ENCODE measurements around the gene KLF7.
A peak's percentile ranks its signal among the peaks of the same experiment; 100 is the strongest.

The KLF7 gene

DNA sequence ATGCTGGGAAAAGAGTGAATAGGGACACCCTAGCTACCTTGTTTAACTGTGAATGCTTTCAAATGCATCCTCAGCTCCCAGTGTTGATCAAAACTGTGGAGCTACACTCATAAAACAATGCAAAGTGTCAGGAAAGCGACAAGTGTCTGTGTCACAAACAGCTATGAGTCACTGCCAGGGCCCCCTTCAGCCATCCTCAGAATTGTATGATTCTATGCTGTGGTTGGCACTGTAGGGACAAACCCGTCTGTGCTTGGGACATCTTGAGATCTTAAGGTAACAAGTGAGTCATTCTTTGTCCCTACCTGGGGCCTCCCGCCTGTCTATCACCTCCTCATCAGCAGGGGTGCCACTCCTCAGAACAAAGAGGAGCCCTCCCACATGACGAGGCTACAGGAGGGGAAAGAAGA is 42.4 kb downstream of the KLF7 start:
- no peak for DNase-seq

DNA sequence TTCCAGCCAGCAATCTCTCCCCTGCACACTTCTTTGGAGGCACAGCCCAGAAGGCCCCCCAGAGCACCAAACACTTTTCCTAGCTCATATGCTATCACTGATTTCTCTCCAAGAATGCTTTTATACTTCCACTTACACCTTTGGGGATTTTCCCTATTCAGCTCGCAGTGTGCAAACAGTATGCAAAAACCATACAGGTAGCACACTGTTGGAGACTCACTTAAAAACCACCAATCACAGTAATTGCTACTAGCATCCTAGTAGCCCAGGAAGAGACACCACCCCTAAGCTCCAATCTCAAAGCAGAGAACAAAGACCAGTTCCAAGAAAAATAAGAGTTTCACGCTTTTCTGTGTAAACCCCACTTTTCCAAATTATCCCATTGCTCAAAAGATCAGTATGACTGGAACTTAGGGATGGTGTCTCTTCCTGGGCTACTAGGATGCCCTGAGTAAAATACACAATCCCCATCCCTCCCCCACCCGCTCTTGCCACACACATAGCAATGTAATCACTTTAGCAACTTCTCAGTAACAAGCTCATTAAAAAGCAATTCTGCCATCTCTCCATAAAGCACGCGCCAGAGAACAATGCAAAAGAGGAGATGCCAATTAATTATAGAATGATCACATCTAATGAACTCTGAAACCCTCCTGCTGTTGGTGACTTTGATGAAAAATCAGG is 43.0 kb downstream of the KLF7 start:
- no peak for DNase-seq

DNA sequence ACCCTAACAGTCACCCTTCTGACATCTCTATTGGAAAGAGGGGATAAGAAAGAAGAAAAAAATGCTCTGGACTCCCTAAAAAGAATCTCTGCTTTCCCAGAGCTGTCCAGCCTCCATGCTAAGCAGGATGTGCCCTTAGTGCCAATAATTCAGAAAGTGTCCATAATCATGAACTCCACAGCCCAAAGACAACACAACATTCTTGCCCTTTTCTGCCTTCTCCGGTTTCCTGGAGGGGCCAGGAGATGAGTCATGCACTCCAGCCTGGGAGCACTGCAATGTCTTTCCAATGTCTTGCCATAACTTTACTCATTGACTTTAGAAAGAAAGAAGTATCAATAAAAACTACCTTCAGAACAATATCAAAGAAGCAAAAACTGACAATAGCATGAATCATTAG is 44.0 kb downstream of the KLF7 start:
- no peak for DNase-seq

DNA sequence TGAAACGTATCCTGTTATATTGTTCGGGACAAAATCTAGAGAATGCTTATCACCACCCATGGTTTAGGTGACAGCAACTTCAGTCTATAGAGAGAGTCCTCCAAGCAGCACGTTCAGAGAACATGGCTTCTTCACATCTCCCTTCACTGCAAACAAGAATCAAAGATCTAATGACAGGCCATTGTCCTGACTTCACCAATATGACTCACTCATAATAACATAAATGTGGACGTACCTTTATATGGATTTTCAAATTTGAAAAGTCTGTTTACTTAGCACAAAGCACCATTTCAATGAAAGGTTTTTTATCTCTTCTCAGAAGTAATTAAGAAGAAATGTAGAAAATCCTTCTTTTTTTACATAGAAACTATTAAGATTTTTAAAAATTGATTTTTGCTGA is 46.7 kb downstream of the KLF7 start:
- DNase-seq, result no peak

DNA sequence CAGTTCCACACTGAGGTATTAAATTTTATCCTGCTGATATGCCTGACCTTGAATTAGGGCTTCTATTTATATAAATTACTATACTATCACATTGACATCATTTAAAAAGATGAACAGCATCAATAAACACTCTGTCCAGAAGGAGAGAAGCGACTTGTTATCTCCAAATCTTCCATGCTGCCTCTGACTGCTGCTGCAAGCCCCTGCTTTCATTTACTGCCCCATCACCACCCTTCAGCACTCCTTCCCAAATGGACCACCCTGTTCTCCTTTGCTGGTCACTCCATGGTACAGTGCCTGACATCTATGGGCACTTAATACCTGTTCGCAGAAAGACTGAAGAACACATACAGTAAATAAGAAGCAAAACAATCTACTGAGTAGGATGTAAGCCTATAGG is 48.1 kb downstream of the KLF7 start:
- DNase-seq, result no peak

DNA sequence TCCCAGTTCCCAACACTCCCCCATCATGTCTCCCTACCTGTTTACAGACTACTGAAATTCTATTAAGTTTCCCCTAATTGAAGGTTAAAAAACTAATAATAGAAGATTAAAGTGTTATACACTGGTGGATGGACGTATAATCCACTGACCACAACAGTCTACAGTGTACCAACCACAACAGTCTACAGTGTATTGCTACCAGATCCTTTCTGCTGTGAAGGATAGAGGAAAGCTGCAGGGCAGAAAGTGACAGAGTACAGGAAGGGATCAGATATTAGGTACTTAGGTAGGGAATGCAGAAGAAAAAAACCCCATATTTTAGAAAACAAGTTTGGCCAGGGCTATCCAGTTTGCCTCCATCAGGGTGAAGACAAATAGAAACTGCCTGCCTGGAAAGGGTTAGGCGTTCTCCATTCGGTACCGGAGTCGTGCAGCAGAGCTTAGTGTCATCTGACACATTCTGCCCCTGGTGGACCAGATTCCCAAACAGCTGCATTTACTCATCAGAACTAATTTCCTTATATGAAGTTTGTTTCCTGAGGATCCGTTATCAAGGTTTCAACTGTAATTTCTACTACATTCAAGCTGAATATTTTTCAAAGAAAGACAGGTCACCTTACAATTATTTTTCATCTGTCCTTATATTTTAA is 49.9 kb downstream of the KLF7 start:
- no peak for DNase-seq

DNA sequence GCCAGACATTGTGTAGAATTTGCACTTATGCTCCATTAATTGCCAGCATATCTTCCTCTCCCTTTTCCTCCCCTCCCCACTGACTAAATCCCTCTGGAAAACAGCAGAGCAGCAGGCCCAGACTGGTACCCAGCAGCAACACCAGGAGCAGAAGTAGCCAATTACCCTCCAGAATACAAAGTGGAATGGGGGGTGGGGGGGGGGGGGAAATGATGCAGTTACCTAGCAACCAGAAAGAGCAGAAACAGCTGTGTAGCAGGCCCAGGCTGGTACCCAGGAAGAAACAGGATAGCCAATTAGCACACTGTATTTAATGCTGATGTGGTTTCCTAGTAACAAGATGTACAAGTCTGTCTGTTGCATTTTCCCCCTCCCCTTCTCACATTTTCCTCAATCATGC is 52.3 kb downstream of the KLF7 start:
- no peak for DNase-seq

DNA sequence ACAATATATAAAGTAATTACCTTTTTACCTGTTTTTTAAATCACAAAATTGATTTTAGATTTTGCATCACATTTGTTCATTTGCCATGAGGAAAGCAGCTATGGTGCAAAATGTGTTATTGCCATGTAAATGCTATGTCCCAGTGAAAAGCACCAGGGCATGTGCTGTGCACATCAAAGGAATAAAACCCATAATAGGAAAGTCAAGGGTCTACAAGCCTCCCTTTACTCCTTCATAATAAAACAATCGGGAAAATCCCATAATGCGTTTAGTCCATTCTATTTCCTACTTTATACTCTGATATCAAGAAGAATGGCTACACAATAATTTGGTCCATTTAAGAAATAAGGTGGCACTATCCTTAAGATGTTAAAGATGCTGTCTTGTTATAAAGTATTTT is 53.0 kb downstream of the KLF7 start:
- no peak for DNase-seq

DNA sequence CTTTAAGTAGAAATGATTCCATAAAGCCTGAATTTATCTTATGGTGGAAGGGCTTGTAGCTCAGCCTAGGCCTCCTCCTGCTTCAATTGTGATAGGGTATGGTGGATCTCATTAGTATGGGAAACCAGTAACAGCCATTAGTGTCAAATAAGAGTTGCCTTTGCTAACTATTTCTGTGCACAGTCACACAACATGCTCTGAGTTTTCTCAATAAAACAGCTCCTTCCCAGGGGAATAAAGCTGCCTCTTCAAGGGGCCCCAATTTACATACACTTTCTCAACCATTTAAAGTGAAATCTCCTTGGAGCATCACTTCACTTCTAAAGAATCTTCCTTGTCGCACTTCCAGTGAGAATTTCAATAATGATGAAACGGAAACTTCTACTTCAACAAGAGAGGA is 53.4 kb downstream of the KLF7 start:
- no peak for DNase-seq

DNA sequence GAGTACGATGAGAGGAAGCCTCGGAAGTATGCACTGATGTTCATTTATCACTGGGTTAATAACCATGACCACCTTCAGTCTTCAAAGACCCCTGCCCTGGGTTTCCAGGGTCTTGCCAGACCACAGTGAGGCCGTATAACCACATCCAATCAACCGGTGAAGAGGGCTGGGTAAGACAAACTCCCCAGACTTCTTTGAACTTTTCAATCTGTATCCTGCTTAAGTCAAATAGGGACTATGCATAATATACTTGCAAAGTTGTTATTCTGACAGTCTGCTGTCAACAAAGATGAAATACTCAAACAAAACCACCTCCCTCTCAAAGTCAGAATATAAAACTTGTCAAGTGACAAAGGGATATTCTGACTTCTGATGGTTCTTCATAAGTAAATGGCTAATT is 54.0 kb downstream of the KLF7 start:
- DNase-seq, result no peak

DNA sequence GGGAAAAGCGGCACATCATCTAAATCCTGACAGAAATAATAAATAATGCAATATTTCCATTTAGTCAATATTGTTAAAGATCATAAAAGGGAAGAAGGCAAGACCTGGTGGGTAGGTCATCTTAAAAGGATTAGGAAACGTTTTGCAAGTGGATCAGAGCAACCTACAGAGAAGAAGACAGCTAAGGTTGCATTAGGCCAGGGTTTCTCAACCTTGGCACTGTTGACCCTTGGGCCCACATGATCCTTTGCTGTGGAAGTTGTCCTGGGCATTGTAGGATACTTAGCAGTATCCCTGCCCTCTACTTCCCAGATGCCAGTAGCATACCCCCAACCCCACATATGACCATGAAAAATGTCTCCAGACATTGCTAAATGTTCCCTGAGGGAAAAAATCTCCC is 55.0 kb downstream of the KLF7 start:
- DNase-seq, result no peak

DNA sequence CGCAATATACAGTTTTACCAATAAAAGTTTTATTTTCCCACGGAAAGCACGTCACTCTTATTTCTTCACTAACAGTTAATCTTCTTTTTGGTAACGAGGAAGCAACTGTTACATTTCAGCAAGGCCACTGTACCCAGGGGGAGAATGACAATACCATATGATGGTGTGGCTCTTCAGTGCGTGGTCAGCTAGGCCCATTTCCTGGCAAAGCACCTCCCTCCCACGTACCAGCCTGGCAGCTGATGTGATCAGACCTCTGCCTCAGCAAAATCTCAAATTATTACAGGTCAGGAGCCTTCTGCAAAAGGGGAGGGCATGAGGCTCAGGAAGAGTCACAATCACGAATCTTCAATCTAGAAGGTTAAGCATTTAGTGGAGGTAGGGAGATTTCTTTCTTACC is 55.4 kb downstream of the KLF7 start:
- no peak for DNase-seq

DNA sequence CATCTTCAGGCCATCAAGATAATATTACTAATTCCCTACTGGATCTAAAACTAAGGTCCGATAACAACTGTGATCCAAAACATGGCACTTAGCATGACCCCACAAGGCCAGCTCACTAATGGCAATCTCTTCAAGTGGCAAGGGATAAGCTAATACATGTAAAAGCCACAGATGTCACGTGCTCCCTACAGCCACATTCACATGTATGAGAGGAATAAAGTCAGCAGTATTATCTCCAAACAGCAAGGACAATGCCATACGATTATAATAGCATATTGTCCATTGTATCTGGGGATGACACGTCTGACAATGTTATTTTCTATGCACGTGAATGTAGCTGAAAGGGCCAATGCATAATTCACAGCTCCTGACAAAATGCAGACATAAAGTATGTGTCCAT is 56.0 kb downstream of the KLF7 start:
- DNase-seq, result no peak

DNA sequence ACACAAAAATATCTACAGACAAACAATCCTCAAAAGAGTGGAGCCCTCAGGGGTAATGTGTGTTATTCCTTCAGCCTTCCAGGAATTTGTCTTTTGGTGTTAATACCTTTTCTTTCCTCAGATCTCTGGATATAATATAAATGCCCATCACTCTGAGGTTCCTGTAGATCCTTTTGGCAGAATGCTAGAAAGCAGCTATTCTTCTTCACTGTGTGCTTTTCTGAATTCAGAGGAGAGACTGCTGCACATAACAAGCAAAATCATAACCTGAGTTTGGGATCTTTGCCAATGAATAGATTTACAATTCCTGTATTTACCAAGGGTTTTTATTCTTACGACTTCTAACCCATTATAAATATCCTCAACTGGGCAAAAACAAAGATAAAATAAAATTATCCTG is 57.3 kb downstream of the KLF7 start:
- no peak for DNase-seq

DNA sequence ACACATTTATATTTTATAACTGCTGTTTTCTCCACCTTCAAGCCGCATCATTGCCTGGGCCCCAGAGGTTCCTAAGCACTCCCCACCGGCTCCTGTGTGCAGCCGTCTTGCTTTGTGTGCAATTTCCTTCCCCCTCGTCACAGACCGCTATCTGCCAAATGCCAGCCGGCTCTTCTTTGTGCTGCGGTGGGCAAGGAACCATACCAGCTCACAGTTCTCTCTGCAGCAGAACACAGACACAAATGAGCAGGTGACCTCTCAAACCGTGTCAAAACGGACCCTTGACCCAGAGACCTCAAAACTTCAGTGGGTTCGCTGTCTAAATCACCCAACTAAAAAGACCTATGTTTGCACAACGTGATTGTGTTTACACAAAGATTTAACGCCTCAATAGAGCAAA is 58.2 kb downstream of the KLF7 start:
- peak in 1 of 2 donors; percentile 19 for DNase-seq

DNA sequence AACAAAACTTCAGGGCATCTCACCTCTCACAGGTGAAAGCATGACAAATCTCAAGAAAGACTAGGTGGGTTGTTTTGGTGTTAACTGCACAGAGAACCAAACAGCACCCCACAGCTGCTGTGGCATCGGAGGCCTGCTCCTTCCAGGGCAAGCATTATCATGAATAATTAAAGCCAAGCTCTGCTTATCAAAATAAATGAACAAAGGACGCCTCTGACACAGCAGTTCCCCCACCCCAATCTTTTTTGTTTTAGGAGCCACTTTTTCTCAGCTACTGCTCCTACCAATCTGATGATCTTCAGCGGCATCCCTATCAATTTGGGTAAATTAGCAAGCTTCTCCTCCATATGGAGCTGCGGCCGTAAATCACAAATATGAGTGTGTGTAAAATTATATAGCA is 58.6 kb downstream of the KLF7 start:
- no peak for DNase-seq

DNA sequence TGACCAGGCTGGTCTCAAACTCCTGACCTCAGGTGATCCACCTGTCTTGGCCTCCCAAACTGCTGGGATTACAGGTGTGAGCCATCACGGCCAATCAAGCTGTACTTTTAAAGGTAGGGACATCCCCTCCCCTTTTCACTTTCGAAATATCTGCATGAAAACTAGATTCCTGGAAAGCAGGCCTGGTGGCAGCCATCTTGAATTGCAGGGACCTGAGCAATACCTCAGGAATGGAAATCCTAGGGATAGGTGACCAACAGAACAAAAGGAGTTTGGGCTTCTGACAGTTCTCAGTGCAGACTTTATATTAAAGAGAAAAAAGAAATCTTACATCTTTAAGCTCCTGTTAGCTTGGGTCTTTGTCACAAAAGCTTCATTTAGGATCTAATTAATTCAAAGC is 62.6 kb downstream of the KLF7 start:
- no peak for DNase-seq

DNA sequence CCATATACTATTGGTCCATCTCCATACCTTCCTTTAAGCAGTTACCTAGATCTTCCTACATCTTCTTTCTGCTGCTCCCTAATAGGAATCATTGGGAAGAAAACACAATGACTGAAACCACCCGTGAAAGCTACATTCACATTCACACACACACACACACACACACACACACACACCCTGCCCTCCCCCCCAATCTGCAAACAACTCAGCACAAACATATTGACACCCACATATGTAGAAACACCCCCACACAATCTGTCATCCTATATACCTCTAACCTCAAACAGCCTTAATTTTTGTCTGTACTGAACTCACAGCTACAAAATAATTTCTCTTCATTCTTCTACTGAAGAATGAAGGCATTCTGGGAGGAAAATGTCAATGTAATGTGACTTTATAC is 63.8 kb downstream of the KLF7 start:
- DNase-seq, result no peak

DNA sequence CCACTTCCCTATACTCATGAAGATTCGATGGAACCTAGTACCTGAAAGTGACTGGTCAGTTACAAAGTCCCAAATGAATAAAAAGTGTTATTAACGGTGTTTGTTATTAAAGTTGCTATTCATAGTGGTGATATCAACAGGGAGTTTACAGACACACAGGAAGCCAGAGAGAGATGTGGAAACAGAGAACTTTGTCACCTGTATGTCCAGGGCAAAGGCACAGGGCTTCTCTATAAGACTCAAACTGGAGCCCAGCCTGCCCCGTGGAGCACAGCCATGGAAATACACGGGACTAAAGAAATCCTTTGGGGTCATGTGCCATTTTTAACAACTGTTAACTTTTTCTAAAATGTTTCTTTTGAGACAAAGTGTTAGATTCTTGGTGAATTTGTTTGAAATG is 68.5 kb downstream of the KLF7 start:
- no peak for DNase-seq

DNA sequence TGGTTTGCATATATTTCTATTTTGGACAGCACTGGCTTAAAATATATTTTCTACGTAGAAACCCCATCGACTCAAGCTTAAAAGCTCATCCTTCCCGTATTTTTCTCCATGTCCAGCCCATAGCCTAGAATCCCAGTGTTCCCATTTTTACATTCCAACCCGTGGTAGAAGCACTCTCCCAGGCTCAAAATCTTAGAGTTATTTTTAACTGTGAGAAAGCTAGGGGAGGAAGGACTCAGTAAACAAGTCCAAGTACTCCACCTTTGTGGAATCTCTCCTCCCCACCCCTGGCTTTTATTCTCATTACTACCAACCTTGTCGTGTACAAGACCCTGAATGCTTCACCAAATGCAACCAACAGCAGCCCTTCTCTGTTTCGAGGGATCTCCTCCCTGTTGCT is 69.8 kb downstream of the KLF7 start:
- no peak for DNase-seq

DNA sequence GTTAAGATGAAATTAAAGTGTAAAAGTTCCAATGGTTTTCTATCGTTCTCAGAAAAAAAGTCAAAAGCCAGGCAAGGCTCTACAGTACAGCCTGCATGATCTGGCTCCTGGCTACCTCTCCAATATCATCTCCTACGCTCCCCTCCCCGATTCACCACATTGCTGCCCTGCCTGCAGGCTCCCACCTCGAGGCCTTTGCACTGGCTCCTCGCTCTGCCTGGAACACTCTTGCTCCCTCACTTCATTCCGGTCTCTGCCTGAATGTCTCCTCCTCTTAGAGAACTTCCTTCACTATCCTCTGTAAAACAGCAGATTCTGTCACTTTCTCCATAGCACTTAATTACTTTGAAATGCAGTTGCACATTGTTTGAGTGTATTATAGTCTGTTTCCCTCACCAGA is 72.5 kb downstream of the KLF7 start:
- DNase-seq, result no peak

DNA sequence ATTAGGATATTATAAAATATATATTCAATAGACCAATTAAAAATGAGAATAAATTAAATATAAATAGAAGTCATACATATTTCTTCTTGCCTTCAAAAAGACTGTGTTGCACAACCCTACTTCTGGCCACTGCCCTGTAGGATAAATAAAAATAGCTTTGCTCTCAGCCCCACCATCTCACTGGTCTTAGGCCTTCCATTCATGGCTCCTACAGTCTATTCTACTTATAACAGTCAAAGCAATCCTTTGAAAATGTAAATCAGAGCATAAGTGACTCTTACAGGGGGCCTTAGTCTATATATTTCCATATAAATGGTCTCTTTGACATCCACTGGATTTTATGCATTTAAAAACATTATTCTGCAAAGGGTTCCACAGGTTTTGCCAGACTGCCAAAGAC is 72.9 kb downstream of the KLF7 start:
- no peak for DNase-seq

DNA sequence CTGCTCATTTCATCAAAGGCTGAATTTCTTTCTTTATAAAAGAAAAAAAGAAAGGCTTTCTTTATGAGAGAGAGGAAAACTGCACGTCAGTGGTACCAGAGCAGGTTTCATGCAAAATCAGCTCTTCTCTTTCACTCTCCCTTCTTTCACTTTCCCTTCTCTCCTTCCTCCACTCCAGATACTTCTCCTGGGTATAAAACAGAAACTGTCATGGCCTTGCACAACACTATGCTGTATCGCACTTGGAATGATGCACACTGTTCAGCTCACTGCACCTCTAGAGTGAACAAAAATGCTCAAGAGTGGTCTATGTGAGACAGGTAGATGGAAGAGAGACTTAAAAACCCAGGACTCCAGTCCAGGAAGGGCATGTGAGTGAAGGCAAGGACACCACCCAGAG is 73.8 kb downstream of the KLF7 start:
- DNase-seq, result no peak

DNA sequence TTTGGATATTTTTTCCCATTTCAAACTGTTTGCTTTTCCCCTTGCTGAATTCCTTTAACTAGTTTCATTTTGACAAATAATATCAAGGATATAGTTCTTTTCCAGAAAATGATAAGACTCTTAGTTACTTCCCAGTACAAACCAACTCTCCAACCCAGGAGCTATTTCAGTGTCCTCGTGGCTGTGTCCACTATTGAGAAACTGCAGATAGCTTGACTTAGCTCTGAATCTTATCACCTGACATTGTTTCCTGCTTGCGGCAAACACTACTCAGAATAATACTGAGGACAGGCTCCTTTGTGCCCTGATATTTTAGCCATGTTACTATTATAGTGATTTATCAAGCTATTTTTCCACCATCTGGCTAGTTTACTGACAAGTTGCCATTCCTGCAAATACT is 74.6 kb downstream of the KLF7 start:
- no peak for DNase-seq

DNA sequence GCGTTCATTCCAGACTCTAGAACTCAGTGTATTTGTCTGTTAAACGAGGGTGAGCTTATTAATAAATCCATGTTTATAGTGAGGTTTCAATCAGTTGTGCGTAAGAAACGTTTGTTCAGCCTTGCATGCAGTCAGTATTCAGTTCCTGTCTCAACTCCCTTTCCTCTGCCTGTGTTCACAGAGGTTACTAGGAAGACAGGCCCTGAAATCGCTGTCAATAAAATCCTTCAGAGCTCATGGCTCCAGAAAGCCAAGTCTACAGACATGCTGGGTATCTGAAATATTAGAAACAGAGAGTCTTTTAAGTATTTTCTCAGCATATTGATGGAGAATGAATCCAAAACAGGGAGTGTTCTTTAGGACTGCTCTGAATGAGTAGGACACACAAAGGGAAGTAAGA is 75.4 kb downstream of the KLF7 start:
- no peak for DNase-seq
